Subcutaneous adipose tissue (tissue), 4 donors: ENCODE results near the gene TBC1D23. TPM values are rescaled to one million over a fixed set of nuclear protein-coding genes. Genes with fewer than 3 reads are reported as not detected.

Source experiments
- CTCF ChIP-seq: fragments of 450-650 bp; IDR thresholded peaks from one replicate; pipeline ENCODE4 v1.5.1; 2016; ENCODE audit warnings: low read depth, mild to moderate bottlenecking, control low read depth, antibody characterized with exemption, moderate library complexity
- total RNA-seq, 4 donors: library from RNA; depleted of rRNA; stranded (reverse); fragments of >200 nt; gene quantifications; one replicate each; pipeline ENCODE4 v1.1.0, GENCODE V29; 2016

TBC1D23 gene
- total RNA-seq, 4 donors from 2014 or later, result 39.2 to 66.9 (median 47.8) TPM

- TF ChIP-seq CTCF, result no peak
Observed at GRCh38 chr3:100257586-100257985, 3.2 kb upstream of the TBC1D23 start.

- TF ChIP-seq CTCF, result no peak
Observed at GRCh38 chr3:100260081-100260684, 609 bp upstream of the TBC1D23 start.

- no peak for TF ChIP-seq CTCF
Observed at GRCh38 chr3:100261485-100261903, 702 bp downstream of the TBC1D23 start.

- TF ChIP-seq CTCF, result no peak
Observed at GRCh38 chr3:100263583-100263982, 2.8 kb downstream of the TBC1D23 start.

- TF ChIP-seq CTCF, result no peak
Observed at GRCh38 chr3:100264242-100264641, 3.5 kb downstream of the TBC1D23 start.

- no peak for TF ChIP-seq CTCF
Observed at GRCh38 chr3:100265016-100265415, 4.2 kb downstream of the TBC1D23 start.

- TF ChIP-seq CTCF, result no peak
Observed at GRCh38 chr3:100266531-100266930, 5.7 kb downstream of the TBC1D23 start.
